Mucosa of descending colon (tissue), 3 donors: ENCODE measurements around the gene LAPTM4A. TPM values are rescaled to one million over a fixed set of nuclear protein-coding genes. Genes with fewer than 3 reads are reported as not detected.
"Not testable (repeated sequence)": the region's sequence is repeated elsewhere in the genome, so short reads cannot be mapped to it uniquely, and the experiment has no call there.

Source experiments
- ATAC-seq: fragments of 200-7000 bp; cut with Tn5 transposase; one replicate; pipeline ENCODE4 v1.9.1; 2020; ENCODE audit warnings: mild to moderate bottlenecking, moderate library complexity
- DNase-seq, 3 donors: peaks; one replicate each; pipeline ENCODE4 v3.0.0-alpha.2; 2020
- H3K36me3 ChIP-seq: fragments of 200-600 bp; one replicate; pipeline ENCODE4 v1.8.0; 2021; ENCODE audit warnings: low read depth, mild to moderate bottlenecking
- H3K4me1 ChIP-seq: fragments of 200-600 bp; one replicate; pipeline ENCODE4 v1.8.0; 2021; ENCODE audit warnings: low read depth, mild to moderate bottlenecking
- H3K4me3 ChIP-seq: fragments of 200-600 bp; one replicate; pipeline ENCODE4 v1.8.0; 2021; ENCODE audit warnings: mild to moderate bottlenecking
- H3K9me3 ChIP-seq: fragments of 200-600 bp; one replicate; pipeline ENCODE4 v1.8.0; 2021; ENCODE audit warnings: mild to moderate bottlenecking
- intact Hi-C, 2 donors: fragments of 100-400 bp; cut with DNase I in 1 of 2; cut with micrococcal nuclease in 1 of 2; formaldehyde crosslinking; loops; one replicate each; pipeline versions ENCODE4 v1.11.0 to v1.11.1; 2022; cut with DNase I, micrococcal nuclease
- total RNA-seq, 3 donors: library from RNA; stranded (reverse); fragmentation: NEBNext Ultra II Directional in 2 of 3; extraction: Animal tissue kit (Norgen Biotek cat#: 25700) in 2 of 3; gene quantifications; one replicate each; pipeline versions ENCODE4 v1.2.1 to v1.2.4, GENCODE V29; 2021 to 2023
- TF ChIP-seq, protein P1 (sequence below): fragments of 200-600 bp; IDR thresholded peaks from one replicate; pipeline ENCODE4 v1.8.0; 2022; ENCODE audit warnings: antibody characterized with exemption, mild to moderate bottlenecking
- donor health status: DM: no; HTN: no; CAD: no; lungs with moderate emphysema.
- donor health status: DM: no; HTN: no; CAD: no.
- donor health status: DM: no; HTN: yes; CAD: no.

LAPTM4A gene
- total RNA-seq, 3 donors from 2014 or later = 160 to 210 (median 181) TPM

GRCh38 chr2:20091305-20091991 lies 40.0 kb upstream of the LAPTM4A start:
- ATAC-seq = peak; percentile 39
- TF ChIP-seq, protein P1, sequence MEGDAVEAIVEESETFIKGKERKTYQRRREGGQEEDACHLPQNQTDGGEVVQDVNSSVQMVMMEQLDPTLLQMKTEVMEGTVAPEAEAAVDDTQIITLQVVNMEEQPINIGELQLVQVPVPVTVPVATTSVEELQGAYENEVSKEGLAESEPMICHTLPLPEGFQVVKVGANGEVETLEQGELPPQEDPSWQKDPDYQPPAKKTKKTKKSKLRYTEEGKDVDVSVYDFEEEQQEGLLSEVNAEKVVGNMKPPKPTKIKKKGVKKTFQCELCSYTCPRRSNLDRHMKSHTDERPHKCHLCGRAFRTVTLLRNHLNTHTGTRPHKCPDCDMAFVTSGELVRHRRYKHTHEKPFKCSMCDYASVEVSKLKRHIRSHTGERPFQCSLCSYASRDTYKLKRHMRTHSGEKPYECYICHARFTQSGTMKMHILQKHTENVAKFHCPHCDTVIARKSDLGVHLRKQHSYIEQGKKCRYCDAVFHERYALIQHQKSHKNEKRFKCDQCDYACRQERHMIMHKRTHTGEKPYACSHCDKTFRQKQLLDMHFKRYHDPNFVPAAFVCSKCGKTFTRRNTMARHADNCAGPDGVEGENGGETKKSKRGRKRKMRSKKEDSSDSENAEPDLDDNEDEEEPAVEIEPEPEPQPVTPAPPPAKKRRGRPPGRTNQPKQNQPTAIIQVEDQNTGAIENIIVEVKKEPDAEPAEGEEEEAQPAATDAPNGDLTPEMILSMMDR = no peak
- DNase-seq = peak in 1 of 3 donors; percentile 25
- Histone ChIP-seq H3K4me3 (no peak overlapping the region), H3K9me3 (no peaks in the 10 kb centered on the region), H3K4me1 (no peaks in the 10 kb centered on the region), H3K36me3 (no peaks in the 10 kb centered on the region)
- intact Hi-C loops = no loop called here

DNA sequence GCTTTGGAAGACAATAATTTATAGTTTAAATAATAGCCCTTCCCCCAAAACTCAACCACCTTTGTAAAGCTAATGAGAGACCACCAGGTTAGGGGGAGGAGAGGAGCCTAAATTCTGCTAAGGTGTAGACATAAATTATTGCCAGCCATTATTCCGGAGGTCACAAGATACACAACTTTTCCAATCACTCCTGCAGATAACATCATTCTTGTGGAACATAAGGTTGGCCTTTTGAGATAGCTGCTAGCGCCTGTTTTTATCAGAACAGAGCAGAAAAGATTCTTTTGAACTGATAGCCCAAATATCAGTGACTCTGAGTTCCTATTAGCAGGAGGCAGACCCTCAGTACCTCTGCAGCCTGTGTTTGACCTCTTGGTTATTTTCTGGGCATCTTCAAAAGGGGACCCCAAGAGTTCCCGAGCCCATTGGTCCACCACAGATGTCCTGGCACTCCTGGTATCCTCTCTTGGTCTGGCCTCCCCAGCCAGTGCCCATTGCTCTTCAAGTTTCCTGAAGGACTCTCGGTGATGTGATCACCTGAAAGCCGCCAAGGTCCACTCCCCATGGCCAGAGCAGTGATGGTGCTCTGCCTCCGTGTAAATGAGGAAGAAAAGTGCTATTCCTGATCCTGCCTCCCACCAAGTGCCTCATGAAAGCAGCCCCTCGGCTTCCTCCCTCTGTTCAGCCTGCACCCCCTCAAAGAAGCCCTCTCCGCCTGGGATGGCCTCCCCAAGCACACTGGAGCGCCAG lies 38.5 kb upstream of the LAPTM4A start:
- no peaks in the 10 kb centered on the region for H3K9me3 ChIP-seq
- H3K36me3 ChIP-seq = no peaks in the 10 kb centered on the region
- DNase-seq (no peak), ATAC-seq (no peak)
- intact Hi-C loops = no loop called here
- no peaks in the 10 kb centered on the region for H3K4me1 ChIP-seq
- H3K4me3 ChIP-seq = no peak overlapping the region
- TF ChIP-seq, protein P1 = no peak

DNA sequence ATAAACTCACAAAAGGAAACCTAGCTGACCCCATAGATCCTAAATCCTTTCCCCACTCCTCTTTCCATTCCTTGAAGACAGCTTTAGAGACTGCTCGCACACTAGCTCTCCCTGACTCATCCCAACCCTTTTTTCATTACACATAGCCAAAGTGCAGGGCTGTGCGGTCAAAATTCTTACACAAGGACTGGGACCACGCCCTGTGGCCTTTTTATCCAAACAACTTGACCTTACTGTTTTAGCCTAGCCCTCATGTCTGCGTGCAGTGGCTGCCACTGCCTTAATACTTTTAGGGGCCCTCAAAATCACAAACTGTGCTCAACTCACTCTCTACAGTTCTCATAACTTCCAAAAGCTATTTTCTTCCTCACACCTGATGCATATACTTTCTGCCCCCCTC lies 34.5 kb upstream of the LAPTM4A start:
- ATAC-seq, intact Hi-C loops, H3K4me1 ChIP-seq, H3K36me3 ChIP-seq, H3K9me3 ChIP-seq, H3K4me3 ChIP-seq, DNase-seq: not testable (repeated sequence)

DNA sequence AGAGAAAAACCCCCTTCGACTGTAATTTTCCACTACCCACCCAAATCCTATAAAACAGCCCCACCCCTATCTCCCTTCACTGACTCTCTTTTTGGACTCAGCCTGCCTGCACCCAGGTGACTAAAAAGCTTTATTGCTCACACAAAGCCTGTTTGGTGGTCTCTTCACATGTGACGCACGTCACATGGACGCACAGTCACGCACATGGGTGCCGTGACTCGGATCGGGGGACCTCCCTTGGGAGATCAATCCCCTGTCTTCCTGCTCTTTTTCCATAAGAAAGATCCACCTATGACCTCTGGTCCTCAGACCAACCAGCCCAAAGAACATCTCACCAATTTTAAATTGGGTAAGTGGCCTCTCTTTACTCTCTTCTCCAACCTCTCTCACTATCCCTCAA lies 31.4 kb upstream of the LAPTM4A start:
- H3K9me3 ChIP-seq, H3K36me3 ChIP-seq, H3K4me1 ChIP-seq, ATAC-seq, DNase-seq, H3K4me3 ChIP-seq, intact Hi-C loops: not testable (repeated sequence)

DNA sequence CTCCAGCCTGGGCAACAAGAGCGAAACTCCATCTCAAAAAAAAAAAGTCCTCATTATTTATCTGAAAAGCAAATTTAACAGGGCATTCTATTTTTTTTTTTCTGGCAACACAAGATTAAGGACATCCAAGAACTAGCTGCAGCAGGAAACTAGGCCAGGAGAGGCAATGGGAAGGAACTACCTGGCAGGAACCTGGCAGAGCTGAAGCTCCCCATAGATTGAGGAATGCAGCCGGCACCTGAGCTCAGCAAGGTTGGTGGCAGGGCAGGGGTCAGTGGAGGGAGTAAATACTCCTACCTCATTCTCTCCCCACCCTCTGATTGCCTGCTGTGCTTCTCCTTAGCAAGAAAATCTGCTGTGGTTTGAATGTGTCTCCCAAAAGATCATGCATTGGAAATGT lies 30.4 kb upstream of the LAPTM4A start:
- Histone ChIP-seq H3K36me3 (no peaks in the 10 kb centered on the region), H3K4me1 (no peaks in the 10 kb centered on the region), H3K9me3 (no peaks in the 10 kb centered on the region), H3K4me3 (no peak overlapping the region)
- ATAC-seq (no peak), DNase-seq (no peak)
- TF ChIP-seq, protein P1 = no peak
- intact Hi-C loops = no loop called here

DNA sequence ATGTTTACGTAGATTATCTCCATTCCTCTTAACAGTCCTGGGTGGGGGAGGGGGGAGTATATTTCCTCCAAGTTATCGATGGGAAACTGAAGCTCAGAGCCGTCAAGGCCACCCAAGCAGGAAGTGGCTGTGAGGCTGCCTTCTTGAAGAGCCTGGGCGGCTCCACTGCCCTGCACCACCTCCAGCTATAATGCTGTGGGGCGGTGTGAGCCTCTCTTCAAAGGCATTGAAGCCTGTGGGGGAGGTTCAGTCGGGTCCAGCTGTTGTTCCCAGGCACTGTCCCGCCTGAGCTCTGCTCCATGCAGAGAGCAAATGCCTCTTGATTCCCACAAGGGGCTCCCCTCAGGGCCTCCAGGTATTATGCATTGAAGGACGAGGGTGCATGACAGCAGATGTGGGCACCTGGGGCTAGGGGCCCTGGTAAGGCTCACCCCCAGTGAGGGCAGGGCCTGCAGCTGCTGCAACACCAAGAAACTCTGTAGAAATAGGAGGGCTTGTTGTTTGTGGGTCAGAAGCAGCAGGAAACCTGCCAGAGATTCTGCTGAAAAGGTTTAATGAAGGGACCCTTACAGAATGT lies 29.5 kb upstream of the LAPTM4A start:
- DNase-seq (no peak), ATAC-seq (no peak)
- Histone ChIP-seq H3K9me3 (no peaks in the 10 kb centered on the region), H3K36me3 (no peaks in the 10 kb centered on the region), H3K4me1 (no peaks in the 10 kb centered on the region), H3K4me3 (no peak overlapping the region)
- intact Hi-C loops = no loop called here
- TF ChIP-seq, protein P1 = no peak
